ENCODE data around the gene KBTBD2.

The KBTBD2 gene
- long read RNA-seq, partial matches to known transcripts = 3 of 6 reads
- long read RNA-seq, other reads (novel, unspliced or antisense) = 2 of 6 reads

DNA sequence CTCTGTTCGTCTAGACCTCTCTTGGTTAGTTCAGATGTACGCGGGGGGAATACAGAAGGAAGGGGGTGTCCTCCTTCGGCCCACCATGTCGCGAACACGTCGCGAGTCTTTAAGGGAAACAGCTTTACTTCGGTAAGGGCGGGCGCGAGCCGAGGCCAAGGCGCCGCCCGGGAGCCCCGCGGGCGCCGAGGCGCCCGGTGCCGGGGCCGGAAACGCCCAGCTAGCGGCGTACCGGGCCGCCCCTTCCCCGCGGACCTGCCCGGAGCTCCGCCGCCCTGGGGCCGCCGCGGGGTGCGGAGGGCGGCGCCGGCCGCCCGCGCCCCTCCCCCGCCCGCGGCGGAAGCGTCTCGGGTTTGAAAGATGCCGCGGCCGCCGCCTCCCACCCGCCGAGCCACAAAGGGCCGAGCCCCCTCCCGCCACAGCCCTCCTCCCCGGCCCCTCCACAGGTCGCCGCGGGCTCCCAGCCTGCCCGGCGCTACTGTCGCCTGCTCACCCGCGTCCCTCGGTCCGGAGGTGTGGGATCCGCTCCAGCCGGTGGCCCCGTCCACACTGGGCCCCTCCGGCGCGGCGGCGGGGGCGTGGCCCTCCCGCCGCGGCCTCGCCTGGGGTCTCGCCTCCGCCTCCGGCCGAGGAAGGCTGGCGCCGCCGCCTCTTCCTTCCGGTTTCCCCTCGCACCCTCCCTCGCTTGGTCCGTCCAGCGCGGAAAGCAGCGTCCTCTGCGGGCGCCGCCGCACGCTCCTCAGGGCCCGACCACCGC, at the start of gene KBTBD2:
KBTBD2 (minus strand) TSS at position 718 of the 757 bp plus-strand sequence. CDS start 12,156 bp downstream, outside the sequence.
- peak; percentile 73 to 84 for DNase-seq (ENCODE audit: low read depth in 1 of 2, low spot score in 1 of 2)
- no peaks in the 10 kb centered on the region for H3K27me3 ChIP-seq (ENCODE audit: insufficient read depth, poor library complexity, severe bottlenecking)
- peak within 1 kb of the TSS; percentile 93 for H3K27ac ChIP-seq (replicated peaks)
- H3K4me3 ChIP-seq (replicated peaks; ENCODE audit: insufficient read depth, low read length) = peak within 1 kb of the TSS; percentile 70
- TF ChIP-seq, protein P1, sequence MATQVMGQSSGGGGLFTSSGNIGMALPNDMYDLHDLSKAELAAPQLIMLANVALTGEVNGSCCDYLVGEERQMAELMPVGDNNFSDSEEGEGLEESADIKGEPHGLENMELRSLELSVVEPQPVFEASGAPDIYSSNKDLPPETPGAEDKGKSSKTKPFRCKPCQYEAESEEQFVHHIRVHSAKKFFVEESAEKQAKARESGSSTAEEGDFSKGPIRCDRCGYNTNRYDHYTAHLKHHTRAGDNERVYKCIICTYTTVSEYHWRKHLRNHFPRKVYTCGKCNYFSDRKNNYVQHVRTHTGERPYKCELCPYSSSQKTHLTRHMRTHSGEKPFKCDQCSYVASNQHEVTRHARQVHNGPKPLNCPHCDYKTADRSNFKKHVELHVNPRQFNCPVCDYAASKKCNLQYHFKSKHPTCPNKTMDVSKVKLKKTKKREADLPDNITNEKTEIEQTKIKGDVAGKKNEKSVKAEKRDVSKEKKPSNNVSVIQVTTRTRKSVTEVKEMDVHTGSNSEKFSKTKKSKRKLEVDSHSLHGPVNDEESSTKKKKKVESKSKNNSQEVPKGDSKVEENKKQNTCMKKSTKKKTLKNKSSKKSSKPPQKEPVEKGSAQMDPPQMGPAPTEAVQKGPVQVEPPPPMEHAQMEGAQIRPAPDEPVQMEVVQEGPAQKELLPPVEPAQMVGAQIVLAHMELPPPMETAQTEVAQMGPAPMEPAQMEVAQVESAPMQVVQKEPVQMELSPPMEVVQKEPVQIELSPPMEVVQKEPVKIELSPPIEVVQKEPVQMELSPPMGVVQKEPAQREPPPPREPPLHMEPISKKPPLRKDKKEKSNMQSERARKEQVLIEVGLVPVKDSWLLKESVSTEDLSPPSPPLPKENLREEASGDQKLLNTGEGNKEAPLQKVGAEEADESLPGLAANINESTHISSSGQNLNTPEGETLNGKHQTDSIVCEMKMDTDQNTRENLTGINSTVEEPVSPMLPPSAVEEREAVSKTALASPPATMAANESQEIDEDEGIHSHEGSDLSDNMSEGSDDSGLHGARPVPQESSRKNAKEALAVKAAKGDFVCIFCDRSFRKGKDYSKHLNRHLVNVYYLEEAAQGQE (IDR thresholded peaks at IDR 0.05; ENCODE audit: insufficient replicate concordance, low read depth) = no peak
- TF ChIP-seq SPI1 (IDR thresholded peaks at IDR 0.05; ENCODE audit: borderline replicate concordance, low read depth) = no peak
- peak; percentile 41 for TF ChIP-seq POLR2AphosphoS5 (IDR thresholded peaks at IDR 0.05; ENCODE audit: low read depth)

DNA sequence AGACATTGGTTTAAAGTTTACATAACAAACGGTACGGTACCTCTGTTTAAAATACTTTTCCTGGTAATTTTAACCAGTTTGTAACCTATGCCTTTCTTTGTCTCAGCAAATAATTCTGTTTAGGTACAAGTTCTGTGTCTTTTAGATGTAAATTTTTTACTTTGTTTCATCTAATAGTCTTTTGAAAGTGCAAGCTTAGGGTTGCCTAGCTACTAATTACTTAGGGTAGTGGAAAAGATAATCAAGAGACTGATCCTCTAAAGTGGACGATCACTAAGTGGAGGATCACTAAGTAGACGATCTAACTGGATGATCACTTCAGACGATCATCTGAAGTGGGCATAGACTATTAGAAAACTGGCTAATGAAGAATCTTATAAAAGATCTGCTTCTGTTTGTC, 49.6 kb upstream of the KBTBD2 start:
- H3K4me3 ChIP-seq (replicated peaks; ENCODE audit: insufficient read depth, low read length) = peak overlapping the region; percentile 53

DNA sequence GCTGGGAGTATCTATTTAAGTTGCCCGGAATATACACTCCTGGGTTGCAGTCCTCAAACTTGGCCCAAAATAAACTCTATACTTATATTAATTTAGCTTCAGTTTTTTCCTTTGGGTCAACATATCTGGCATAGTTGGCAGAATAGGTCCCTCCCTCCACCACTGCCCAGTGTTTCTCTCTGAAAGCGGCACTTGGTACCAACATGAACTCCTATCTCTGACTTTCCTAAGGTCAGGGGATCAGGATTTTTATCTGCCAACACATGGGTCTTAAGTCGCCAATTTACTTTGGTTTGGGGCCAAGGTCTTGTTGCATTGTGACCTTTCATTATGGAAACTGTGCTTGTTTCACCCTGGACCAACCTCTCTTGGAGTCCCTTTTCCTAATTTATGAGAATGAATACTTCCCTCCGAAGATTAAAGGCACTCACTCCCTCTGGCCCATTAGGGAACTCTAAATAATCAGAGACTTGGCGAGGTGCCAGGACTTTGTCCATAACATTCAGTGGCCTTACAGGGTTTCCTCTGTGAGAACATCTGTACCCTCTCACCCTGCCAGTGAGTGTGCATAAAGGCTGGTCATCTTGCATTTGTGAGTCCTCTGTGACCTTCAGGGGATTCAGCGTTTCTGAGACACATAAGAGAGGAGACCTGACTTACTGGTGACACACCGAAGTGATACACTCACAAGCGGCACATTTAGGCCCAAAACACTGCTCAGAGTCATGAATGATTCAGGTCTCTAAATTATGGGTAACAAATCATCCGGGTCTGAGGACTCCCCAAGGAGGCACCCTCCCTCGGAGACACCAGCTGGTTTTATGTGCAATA, 46.0 kb upstream of the KBTBD2 start:
- DNase-seq (ENCODE audit: low read depth in 1 of 2, low spot score in 1 of 2) = no peak
- no peak overlapping the region for H3K4me3 ChIP-seq (replicated peaks; ENCODE audit: insufficient read depth, low read length)
- H3K27me3 ChIP-seq (ENCODE audit: insufficient read depth, poor library complexity, severe bottlenecking) = no peaks in the 10 kb centered on the region
- no peak overlapping the region for H3K27ac ChIP-seq (replicated peaks)
- TF ChIP-seq, protein P2, sequence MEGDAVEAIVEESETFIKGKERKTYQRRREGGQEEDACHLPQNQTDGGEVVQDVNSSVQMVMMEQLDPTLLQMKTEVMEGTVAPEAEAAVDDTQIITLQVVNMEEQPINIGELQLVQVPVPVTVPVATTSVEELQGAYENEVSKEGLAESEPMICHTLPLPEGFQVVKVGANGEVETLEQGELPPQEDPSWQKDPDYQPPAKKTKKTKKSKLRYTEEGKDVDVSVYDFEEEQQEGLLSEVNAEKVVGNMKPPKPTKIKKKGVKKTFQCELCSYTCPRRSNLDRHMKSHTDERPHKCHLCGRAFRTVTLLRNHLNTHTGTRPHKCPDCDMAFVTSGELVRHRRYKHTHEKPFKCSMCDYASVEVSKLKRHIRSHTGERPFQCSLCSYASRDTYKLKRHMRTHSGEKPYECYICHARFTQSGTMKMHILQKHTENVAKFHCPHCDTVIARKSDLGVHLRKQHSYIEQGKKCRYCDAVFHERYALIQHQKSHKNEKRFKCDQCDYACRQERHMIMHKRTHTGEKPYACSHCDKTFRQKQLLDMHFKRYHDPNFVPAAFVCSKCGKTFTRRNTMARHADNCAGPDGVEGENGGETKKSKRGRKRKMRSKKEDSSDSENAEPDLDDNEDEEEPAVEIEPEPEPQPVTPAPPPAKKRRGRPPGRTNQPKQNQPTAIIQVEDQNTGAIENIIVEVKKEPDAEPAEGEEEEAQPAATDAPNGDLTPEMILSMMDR (IDR thresholded peaks at IDR 0.05; ENCODE audit: insufficient read depth, low read length) = no peak
- TF ChIP-seq SPI1 (IDR thresholded peaks at IDR 0.05; ENCODE audit: borderline replicate concordance, low read depth) (no peak), GABPA (IDR thresholded peaks at IDR 0.05; ENCODE audit: low read depth) (no peak), POLR2AphosphoS5 (IDR thresholded peaks at IDR 0.05; ENCODE audit: low read depth) (no peak)
- TF ChIP-seq, protein P1 (IDR thresholded peaks at IDR 0.05; ENCODE audit: insufficient replicate concordance, low read depth) = no peak

More for the DNA sequence above, 49.6 kb upstream of the KBTBD2 start:
- Histone ChIP-seq H3K27ac (replicated peaks) (no peak overlapping the region; the same call in 1 of the 2 replicates), H3K27me3 (ENCODE audit: insufficient read depth, poor library complexity, severe bottlenecking) (no peaks in the 10 kb centered on the region)
- TF ChIP-seq SPI1 (IDR thresholded peaks at IDR 0.05; ENCODE audit: borderline replicate concordance, low read depth) (no peak), GABPA (IDR thresholded peaks at IDR 0.05; ENCODE audit: low read depth) (no peak), POLR2AphosphoS5 (IDR thresholded peaks at IDR 0.05; ENCODE audit: low read depth) (no peak)
- TF ChIP-seq, protein P1 (IDR thresholded peaks at IDR 0.05; ENCODE audit: insufficient replicate concordance, low read depth) = no peak
- TF ChIP-seq, protein P2 (IDR thresholded peaks at IDR 0.05; ENCODE audit: insufficient read depth, low read length) = no peak
- DNase-seq (ENCODE audit: low read depth in 1 of 2, low spot score in 1 of 2) = no peak
